OCI-LY3 (cell line): ENCODE data around the gene ZNF775.

Experiments
- H2AFZ ChIP-seq: fragments of 200-600, 300-600 bp; shearing (Covaris generic); 2 replicates; pipeline ENCODE4 v1.6.0; 2014; ENCODE audit warnings: antibody characterized with exemption, low read depth, low read length
- H3K27ac ChIP-seq: fragments of 200-600, 300-600 bp; sonication (generic); 2 replicates; pipeline ENCODE4 v1.5.1; 2014; ENCODE audit warnings: mild to moderate bottlenecking, low read length, moderate library complexity, mixed read lengths
- H3K27me3 ChIP-seq: fragments of 200-600, 300-600 bp; sonication (generic); 2 replicates; pipeline ENCODE4 v1.6.1; 2014; ENCODE audit warnings: low read depth, low read length, mixed read lengths
- H3K36me3 ChIP-seq: fragments of 200-600, 300-600 bp; sonication (generic); replicated peaks from 2 replicates; pipeline ENCODE3; 2014; ENCODE audit warnings: low read depth, low read length, mixed read lengths
- H3K4me1 ChIP-seq: fragments of 300-600, 200-600 bp; sonication (generic); 2 replicates; pipeline ENCODE4 v1.6.1; 2014; ENCODE audit warnings: low read length, mixed read lengths
- H3K4me2 ChIP-seq: fragments of 200-600, 300-600 bp; sonication (generic); 2 replicates; pipeline ENCODE4 v1.6.1; 2014; ENCODE audit warnings: low read length, mixed read lengths
- H3K4me3 ChIP-seq: fragments of 300-600, 200-600 bp; sonication (generic); 2 replicates; pipeline ENCODE4 v1.5.1; 2014; ENCODE audit warnings: antibody characterized with exemption, mild to moderate bottlenecking, low read length, moderate library complexity
- H3K79me2 ChIP-seq: fragments of 300-600, 200-600 bp; shearing (Covaris generic); 2 replicates; pipeline ENCODE4 v1.6.1; 2014; ENCODE audit warnings: mild to moderate bottlenecking, low read length, mixed read lengths
- H3K9ac ChIP-seq: fragments of 300-600, 200-600 bp; shearing (Covaris generic); 2 replicates; pipeline ENCODE4 v1.6.0; 2014; ENCODE audit warnings: mild to moderate bottlenecking, low read length, moderate library complexity
- H3K9me3 ChIP-seq: fragments of 200-600, 300-600 bp; shearing (Covaris generic); 2 replicates; pipeline ENCODE4 v1.6.1; 2014; ENCODE audit warnings: low read length, mixed read lengths; ENCODE audit not compliant: insufficient read depth
- H4K20me1 ChIP-seq: fragments of 200-600, 300-600 bp; sonication (generic); 2 replicates; pipeline ENCODE4 v1.6.1; 2016; ENCODE audit warnings: low read length, mixed read lengths; ENCODE audit not compliant: insufficient read depth
- EZH2phosphoT487 ChIP-seq: fragments of 200-600 bp; shearing (Covaris generic); IDR thresholded peaks from 2 replicates; pipeline ENCODE4 v1.6.1; 2018; ENCODE audit warnings: antibody characterized with exemption, mixed run types, low read depth
- TF ChIP-seq, protein P1 (sequence below): fragments of 200-600, 300-600 bp; sonication (generic); IDR thresholded peaks from 2 replicates; pipeline ENCODE4 v1.5.1; 2014; ENCODE audit warnings: antibody characterized with exemption, low read length, low read depth

The ZNF775 gene

GRCh38 chr7:150407588-150408392 is 28.7 kb downstream of the ZNF775 start:
- Histone ChIP-seq H3K4me2 (peak overlapping the region; percentile 99), H3K4me1 (peaks cover 57% of the 10 kb centered on the region), H3K36me3 (peaks cover 33% of the 10 kb centered on the region), H3K9ac (peak overlapping the region; percentile 97; the same call in 1 of the 2 replicates), H2AFZ (no peak overlapping the region), H4K20me1 (no peaks in the 10 kb centered on the region), H3K27ac (peak overlapping the region; percentile 98), H3K27me3 (no peaks in the 10 kb centered on the region), H3K79me2 (peaks cover 40% of the 10 kb centered on the region), H3K9me3 (no peaks in the 10 kb centered on the region), H3K4me3 (peak overlapping the region; percentile 85)
- TF ChIP-seq, protein P1, sequence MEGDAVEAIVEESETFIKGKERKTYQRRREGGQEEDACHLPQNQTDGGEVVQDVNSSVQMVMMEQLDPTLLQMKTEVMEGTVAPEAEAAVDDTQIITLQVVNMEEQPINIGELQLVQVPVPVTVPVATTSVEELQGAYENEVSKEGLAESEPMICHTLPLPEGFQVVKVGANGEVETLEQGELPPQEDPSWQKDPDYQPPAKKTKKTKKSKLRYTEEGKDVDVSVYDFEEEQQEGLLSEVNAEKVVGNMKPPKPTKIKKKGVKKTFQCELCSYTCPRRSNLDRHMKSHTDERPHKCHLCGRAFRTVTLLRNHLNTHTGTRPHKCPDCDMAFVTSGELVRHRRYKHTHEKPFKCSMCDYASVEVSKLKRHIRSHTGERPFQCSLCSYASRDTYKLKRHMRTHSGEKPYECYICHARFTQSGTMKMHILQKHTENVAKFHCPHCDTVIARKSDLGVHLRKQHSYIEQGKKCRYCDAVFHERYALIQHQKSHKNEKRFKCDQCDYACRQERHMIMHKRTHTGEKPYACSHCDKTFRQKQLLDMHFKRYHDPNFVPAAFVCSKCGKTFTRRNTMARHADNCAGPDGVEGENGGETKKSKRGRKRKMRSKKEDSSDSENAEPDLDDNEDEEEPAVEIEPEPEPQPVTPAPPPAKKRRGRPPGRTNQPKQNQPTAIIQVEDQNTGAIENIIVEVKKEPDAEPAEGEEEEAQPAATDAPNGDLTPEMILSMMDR = no peak
- no peak for TF ChIP-seq EZH2phosphoT487

GRCh38 chr7:150408393-150409299 is 29.5 kb downstream of the ZNF775 start:
- Histone ChIP-seq H3K79me2 (peaks cover 36% of the 10 kb centered on the region), H3K9me3 (no peaks in the 10 kb centered on the region), H3K4me3 (peak overlapping the region; percentile 18), H4K20me1 (no peaks in the 10 kb centered on the region), H3K9ac (peak overlapping the region; percentile 97), H3K27me3 (no peaks in the 10 kb centered on the region), H3K36me3 (peaks cover 38% of the 10 kb centered on the region), H3K4me1 (peaks cover 53% of the 10 kb centered on the region), H2AFZ (no peak overlapping the region), H3K27ac (peak overlapping the region; percentile 98), H3K4me2 (peak overlapping the region; percentile 99)
- TF ChIP-seq, protein P1 = no peak
- TF ChIP-seq EZH2phosphoT487 = no peak

GRCh38 chr7:150409300-150410030 is 30.3 kb downstream of the ZNF775 start:
- Histone ChIP-seq H3K9ac (peak overlapping the region; percentile 97), H3K4me1 (peaks cover 46% of the 10 kb centered on the region), H3K4me2 (peak overlapping the region; percentile 99), H3K79me2 (peaks cover 28% of the 10 kb centered on the region), H3K4me3 (peak overlapping the region; percentile 18; the same call in 1 of the 2 replicates), H3K36me3 (peaks cover 38% of the 10 kb centered on the region), H3K9me3 (no peaks in the 10 kb centered on the region), H4K20me1 (no peaks in the 10 kb centered on the region), H2AFZ (no peak overlapping the region), H3K27me3 (no peaks in the 10 kb centered on the region), H3K27ac (peak overlapping the region; percentile 98)
- TF ChIP-seq, protein P1 = no peak
- no peak for TF ChIP-seq EZH2phosphoT487
